GM21367 (cell line): ENCODE results near the gene PTPRN2.
"Not testable (repeated sequence)": the region's sequence is repeated elsewhere in the genome, so short reads cannot be mapped to it uniquely, and the experiment has no call there.

Source experiments
- ATAC-seq: cut with Tn5 transposase; IDR thresholded peaks from one replicate; pipeline ENCODE4 v1.9.1; 2021; ENCODE audit not compliant: unreplicated experiment

The PTPRN2 gene

DNA sequence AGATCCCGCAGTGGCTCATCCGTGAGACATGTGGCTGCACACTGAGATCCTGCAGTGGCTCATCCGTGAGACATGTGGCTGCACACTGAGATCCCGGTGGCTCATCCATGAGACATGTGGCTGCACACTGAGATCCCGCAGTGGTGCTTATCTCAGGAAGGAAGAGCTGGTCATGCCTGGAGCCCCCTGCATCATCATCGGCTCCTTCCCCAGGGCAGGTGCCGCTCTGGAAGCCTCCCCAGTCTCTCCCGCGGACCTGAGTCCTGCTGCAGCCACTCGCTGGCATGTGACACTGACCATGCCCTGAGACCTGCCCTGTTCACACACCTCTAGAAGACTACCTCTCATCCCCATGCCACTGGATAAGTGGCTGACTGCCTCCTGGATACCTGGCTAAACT lies 181.3 kb downstream of the PTPRN2 start:
- ATAC-seq, result no peak

- not testable (repeated sequence) for ATAC-seq
Measured at GRCh38 chr7:158405771-158406170, 181.9 kb downstream of the PTPRN2 start.

GRCh38 chr7:158405324-158405723 lies 182.3 kb downstream of the PTPRN2 start:
- no peak for ATAC-seq

DNA sequence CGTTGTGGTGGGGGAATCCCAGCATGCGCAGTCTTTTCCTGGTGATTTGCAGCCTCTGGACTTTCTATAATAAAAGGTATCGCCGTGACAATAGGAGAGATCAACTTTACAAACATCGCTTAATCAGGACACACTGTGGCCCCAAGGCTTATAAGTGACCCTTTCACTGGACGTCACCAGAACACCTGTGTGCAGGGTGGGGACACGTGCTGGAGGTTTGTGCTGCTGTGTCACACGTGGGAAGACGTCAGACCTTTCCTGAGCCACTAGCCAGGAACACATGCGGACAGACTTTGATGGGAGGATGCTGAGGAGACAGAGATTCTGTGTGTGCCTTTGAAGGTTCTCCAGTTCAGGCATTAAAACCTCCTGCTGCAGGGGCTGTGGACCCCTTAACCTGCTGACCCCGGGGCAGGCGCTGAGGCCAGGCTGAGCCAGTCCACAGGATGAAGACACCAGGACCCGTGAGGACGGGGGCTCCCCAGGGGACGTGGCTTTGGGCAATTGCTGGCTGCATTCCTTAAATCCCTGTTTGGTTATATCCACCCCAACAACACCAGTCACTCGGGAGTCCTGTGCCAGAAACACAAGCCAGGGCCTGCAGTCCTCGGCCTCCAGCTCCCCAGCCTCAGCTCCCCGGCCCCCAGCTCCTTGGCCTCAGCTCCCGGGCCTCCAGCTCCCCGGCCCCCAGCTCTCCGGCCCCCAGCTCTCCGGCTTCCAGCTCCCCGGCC lies 183.4 kb downstream of the PTPRN2 start:
- ATAC-seq, result no peak

- no peak for ATAC-seq
Measured at GRCh38 chr7:158403013-158403821, 184.4 kb downstream of the PTPRN2 start.

GRCh38 chr7:158402471-158402870 lies 185.2 kb downstream of the PTPRN2 start:
- no peak for ATAC-seq

- no peak for ATAC-seq
Measured at GRCh38 chr7:158401826-158402225, 185.8 kb downstream of the PTPRN2 start.

GRCh38 chr7:158401295-158401694 lies 186.3 kb downstream of the PTPRN2 start:
- no peak for ATAC-seq

DNA sequence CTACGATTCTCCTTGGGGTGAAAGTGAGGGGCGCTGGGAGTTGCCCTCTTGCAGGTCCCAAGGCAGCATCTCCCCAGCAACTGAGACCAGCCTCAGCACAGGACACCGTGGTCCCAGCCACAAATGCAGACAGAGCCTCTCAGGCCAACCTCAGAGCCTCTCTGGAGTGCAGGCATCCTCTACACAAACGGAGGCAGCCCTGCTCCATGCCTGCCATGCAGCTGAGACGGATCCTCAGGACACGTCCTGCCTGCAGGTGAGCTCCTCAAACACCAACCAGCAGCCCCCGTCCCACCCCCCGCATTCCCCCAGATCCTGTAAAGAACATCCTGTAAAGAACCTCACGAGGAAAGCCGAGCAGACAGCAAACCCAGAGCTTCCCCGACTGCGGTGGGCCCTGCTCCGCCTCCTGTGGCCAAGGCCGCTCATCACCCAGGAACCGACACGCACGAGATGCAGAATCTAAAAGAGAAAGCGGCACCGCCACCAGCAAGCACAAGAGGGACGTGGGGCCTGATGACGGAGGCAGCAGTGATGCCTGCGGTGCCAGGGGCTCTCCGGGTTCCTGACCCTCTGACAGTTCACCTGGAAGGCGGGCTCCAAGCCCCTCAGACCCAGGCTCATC lies 186.9 kb downstream of the PTPRN2 start:
- no peak for ATAC-seq

GRCh38 chr7:158399762-158400161 lies 187.9 kb downstream of the PTPRN2 start:
- ATAC-seq, result no peak

GRCh38 chr7:158398750-158399149 lies 188.9 kb downstream of the PTPRN2 start:
- no peak for ATAC-seq

GRCh38 chr7:158397885-158398284 lies 189.7 kb downstream of the PTPRN2 start:
- ATAC-seq, result no peak

GRCh38 chr7:158396982-158397862 lies 190.4 kb downstream of the PTPRN2 start:
- ATAC-seq, result no peak

DNA sequence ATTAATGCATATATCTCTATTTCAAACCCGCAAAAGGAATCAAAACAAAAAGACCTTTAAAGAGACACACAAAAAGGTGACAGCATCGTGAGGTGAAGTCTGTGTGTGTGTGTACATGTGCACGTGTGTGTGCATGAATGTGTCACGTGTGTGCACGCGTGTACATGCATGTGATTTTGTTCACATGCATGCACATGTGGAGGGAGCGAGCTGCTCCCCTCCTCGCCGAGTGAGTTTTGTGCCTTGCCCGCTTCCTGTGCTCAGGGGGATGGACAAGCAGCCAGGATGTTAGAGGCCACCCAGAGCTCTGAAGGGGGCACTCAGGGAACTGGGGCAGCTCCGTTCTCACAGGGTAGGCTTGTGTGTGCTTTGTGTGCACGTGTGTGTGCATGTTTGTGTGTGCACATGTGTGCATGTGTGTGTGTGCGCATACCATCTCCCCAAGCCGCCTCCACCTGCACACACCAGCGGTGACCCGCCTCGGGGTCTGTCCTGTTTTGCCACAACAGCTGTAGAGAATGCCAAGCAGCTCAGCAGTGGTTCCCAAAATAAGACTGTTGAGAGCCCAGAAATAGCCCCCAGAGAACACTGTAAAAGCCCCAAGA lies 191.2 kb downstream of the PTPRN2 start:
- no peak for ATAC-seq

DNA sequence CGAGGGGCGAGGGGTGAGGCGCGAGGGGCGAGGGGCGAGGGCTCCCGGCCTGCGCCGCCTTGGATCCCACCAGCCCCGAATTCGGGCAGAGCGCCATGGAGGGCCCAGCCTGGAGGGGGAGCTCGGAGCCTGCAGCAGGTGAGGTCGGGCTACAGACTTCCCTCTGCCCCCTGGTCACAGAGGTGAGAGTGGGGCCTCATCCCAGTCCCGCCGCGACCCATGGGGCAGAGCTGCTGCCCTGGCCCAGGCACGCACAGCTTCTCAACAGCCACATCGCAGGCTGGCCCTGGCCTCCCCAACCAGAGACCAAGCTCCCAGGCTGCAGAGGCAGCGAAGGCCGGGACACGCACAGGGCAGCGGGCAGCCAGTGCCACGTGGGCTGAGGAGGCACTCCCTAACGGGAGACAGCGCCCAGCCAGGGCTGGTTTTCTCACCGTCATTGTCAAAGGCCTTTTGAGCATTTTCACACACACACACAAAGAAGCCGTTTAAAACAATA lies 191.8 kb downstream of the PTPRN2 start:
- ATAC-seq, result no peak

DNA sequence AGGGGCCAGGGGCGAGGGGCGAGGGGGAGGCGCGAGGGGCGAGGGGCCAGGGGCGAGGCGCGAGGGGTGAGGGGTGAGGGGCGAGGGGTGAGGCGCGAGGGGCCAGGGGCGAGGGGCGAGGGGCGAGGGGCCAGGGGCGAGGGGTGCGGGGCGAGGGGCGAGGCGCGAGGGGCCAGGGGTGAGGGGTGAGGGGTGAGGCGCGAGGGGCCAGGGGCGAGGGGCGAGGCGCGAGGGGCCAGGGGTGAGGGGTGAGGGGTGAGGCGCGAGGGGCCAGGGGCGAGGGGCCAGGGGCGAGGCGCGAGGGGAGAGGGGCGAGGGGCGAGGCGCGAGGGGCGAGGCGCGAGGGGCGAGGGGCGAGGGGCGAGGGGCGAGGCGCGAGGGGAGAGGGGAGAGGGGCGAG lies 192.3 kb downstream of the PTPRN2 start:
- ATAC-seq, result no peak

DNA sequence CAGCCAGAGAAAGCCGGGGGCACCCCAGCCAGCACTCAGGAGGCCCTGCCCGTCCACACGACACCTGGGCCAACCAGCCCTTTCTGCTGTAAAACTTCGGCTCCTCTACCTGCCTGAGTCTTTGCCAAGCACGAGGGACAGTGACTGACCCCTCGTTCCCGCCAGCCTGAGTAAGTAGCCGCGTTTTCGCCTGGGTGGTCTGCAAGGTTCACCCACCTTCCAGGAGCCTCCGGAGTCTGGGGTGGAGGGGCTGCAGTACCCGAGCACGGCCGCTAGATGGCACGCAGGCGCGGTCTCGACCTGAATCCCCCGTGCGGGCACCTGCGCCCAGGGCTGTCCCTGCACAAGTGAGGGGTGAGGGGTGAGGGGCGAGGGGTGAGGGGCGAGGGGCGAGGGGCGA lies 192.7 kb downstream of the PTPRN2 start:
- ATAC-seq, result no peak

DNA sequence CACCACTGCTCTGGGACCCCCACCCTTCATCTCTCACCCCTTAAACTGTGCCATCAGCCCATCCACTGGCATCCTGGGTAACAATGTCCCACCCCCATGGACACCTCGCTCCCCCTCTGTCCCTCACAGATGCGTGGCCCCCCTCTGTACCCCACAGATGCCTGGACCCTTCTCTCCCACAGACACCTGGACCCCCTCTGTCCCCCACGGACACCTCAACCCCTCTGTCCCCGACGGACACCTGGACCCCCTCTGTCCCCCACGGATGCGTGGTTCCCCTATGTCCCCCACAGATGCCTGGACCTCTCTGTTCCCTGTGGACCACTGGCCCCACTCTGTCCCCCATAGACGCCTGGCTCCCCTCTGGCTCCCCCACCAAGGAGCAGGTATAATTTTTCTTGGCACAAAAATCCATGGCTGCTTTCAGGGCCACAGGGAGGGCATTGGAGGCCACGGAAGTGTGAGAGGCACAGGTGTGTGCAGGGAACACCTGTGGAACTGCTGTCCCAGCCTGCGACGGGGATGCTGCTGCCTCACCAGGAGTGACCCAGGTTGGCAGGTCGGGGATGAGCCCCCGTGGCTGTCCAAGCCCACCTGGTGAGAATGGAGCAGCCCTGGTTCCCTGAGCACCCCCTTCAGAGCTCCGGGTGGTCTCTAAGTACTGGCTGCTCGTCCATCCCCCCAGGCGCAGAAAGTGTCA lies 193.5 kb downstream of the PTPRN2 start:
- ATAC-seq, result no peak

- no peak for ATAC-seq
Measured at GRCh38 chr7:158392251-158392650, 195.4 kb downstream of the PTPRN2 start.

DNA sequence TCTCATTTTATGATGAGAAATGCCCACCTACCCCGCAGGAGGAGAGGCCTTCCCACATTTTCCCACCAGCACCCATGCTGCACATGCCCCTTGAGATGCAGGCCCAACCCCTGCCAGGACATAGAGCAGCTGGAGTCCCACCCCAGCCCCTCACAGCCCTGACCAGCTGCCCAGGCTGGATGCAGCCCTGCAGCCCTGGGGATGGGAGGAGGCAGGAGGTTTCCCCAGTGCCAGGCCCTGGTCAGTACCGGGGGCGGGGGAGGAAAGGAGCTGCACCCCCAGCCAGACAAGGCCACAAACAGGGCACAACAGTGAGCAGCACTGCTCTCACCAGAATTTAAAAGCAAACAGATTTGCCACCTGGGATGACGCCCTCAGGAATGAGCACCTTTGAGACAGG lies 196.1 kb downstream of the PTPRN2 start:
- no peak for ATAC-seq
